GM19467 (cell line): ENCODE data around the gene VCX2.
"Not testable (repeated sequence)": the region's sequence is repeated elsewhere in the genome, so short reads cannot be mapped to it uniquely, and the experiment has no call there.

Source experiments
- ATAC-seq: cut with Tn5 transposase; IDR thresholded peaks from one replicate; pipeline ENCODE4 v1.9.1; 2021; ENCODE audit warnings: mild to moderate bottlenecking, moderate library complexity; ENCODE audit not compliant: unreplicated experiment

Gene VCX2

GRCh38 chrX:8171169-8171568 lies at the start of gene VCX2:
Gene VCX2 (minus strand): TSS chrX:8171267. CDS start chrX:8170643, 624 bp downstream.
- not testable (repeated sequence) for ATAC-seq

- ATAC-seq = no peak
Observed at GRCh38 chrX:8204943-8205342, 33.9 kb upstream of the VCX2 start.

GRCh38 chrX:8204169-8204935 lies 33.3 kb upstream of the VCX2 start:
- ATAC-seq = no peak

GRCh38 chrX:8201896-8202331 lies 30.8 kb upstream of the VCX2 start:
- no peak for ATAC-seq

- ATAC-seq = no peak
Observed at GRCh38 chrX:8196776-8197175, 25.7 kb upstream of the VCX2 start.

GRCh38 chrX:8194216-8194615 lies 23.1 kb upstream of the VCX2 start:
- ATAC-seq = no peak

GRCh38 chrX:8192276-8192675 lies 21.2 kb upstream of the VCX2 start:
- ATAC-seq = no peak

- no peak for ATAC-seq
Observed at GRCh38 chrX:8191022-8191421, 20.0 kb upstream of the VCX2 start.

- no peak for ATAC-seq
Observed at GRCh38 chrX:8190341-8190830, 19.3 kb upstream of the VCX2 start.

- no peak for ATAC-seq
Observed at GRCh38 chrX:8189096-8189830, 18.2 kb upstream of the VCX2 start.

GRCh38 chrX:8183346-8183745 lies 12.3 kb upstream of the VCX2 start:
- ATAC-seq = no peak

- no peak for ATAC-seq
Observed at GRCh38 chrX:8179656-8180055, 8.6 kb upstream of the VCX2 start.

GRCh38 chrX:8154011-8154410 lies 17.1 kb downstream of the VCX2 start:
- not testable (repeated sequence) for ATAC-seq

- ATAC-seq = no peak
Observed at GRCh38 chrX:8147226-8147625, 23.8 kb downstream of the VCX2 start.

- no peak for ATAC-seq
Observed at GRCh38 chrX:8144925-8145324, 26.1 kb downstream of the VCX2 start.

GRCh38 chrX:8141896-8142295 lies 29.2 kb downstream of the VCX2 start:
- no peak for ATAC-seq

GRCh38 chrX:8140986-8141744 lies 29.9 kb downstream of the VCX2 start:
- no peak for ATAC-seq

- no peak for ATAC-seq
Observed at GRCh38 chrX:8139716-8140115, 31.4 kb downstream of the VCX2 start.

- ATAC-seq = no peak
Observed at GRCh38 chrX:8138252-8138651, 32.8 kb downstream of the VCX2 start.

- no peak for ATAC-seq
Observed at GRCh38 chrX:8126648-8127047, 44.4 kb downstream of the VCX2 start.

GRCh38 chrX:8126092-8126491 lies 45.0 kb downstream of the VCX2 start:
- no peak for ATAC-seq
